Hepatocyte (in vitro differentiated cells): ENCODE data around the gene ABHD15.

Experiments used
- EZH2 ChIP-seq: fragments of 200-600 bp; sonication (generic); IDR thresholded peaks from 2 replicates; pipeline ENCODE4 v1.6.1; 2016; ENCODE audit warnings: antibody characterized with exemption, mild to moderate bottlenecking, borderline replicate concordance
- TF ChIP-seq, protein P1 (sequence below): fragments of 200-600 bp; sonication (generic); IDR thresholded peaks from 2 replicates; pipeline ENCODE4 v1.5.1; 2016; ENCODE audit warnings: antibody characterized with exemption, mild to moderate bottlenecking; ENCODE audit not compliant: poor library complexity

DNA sequence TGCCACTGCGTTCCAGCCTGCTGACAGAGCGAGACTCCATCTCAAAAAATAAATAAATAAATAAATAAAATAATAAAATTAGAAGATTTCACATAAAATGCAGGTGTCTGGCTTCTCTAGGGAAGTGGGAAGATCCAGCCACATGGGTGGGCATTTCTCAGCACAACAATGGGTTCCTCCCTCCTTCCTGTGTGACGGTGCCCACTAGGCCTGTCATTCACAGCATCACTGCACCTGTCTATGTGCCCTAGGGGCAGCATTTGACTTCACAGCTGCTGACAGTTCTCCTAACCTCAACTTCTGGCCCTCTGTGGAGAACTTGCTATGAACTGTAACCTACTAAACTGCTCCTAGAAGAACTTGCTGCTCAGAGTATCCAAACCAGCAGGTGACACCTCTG is 3.0 kb downstream of the ABHD15 start:
- TF ChIP-seq, protein P1, sequence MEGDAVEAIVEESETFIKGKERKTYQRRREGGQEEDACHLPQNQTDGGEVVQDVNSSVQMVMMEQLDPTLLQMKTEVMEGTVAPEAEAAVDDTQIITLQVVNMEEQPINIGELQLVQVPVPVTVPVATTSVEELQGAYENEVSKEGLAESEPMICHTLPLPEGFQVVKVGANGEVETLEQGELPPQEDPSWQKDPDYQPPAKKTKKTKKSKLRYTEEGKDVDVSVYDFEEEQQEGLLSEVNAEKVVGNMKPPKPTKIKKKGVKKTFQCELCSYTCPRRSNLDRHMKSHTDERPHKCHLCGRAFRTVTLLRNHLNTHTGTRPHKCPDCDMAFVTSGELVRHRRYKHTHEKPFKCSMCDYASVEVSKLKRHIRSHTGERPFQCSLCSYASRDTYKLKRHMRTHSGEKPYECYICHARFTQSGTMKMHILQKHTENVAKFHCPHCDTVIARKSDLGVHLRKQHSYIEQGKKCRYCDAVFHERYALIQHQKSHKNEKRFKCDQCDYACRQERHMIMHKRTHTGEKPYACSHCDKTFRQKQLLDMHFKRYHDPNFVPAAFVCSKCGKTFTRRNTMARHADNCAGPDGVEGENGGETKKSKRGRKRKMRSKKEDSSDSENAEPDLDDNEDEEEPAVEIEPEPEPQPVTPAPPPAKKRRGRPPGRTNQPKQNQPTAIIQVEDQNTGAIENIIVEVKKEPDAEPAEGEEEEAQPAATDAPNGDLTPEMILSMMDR: no peak
- TF ChIP-seq EZH2: no peak
